Mucosa of descending colon (tissue), 3 donors: ENCODE results near the gene FCER1G. TPM values are rescaled to one million over a fixed set of nuclear protein-coding genes. Genes with fewer than 3 reads are reported as not detected.
A peak's percentile ranks its signal among the peaks of the same experiment; 100 is the strongest.

Experiments
- ATAC-seq: fragments of 200-7000 bp; cut with Tn5 transposase; one replicate; pipeline ENCODE4 v1.9.1; 2020; ENCODE audit warnings: mild to moderate bottlenecking, moderate library complexity
- DNase-seq, 3 donors: peaks; one replicate each; pipeline ENCODE4 v3.0.0-alpha.2; 2020
- H3K36me3 ChIP-seq: fragments of 200-600 bp; one replicate; pipeline ENCODE4 v1.8.0; 2021; ENCODE audit warnings: low read depth, mild to moderate bottlenecking
- H3K4me1 ChIP-seq: fragments of 200-600 bp; one replicate; pipeline ENCODE4 v1.8.0; 2021; ENCODE audit warnings: low read depth, mild to moderate bottlenecking
- H3K4me3 ChIP-seq: fragments of 200-600 bp; one replicate; pipeline ENCODE4 v1.8.0; 2021; ENCODE audit warnings: mild to moderate bottlenecking
- H3K9me3 ChIP-seq: fragments of 200-600 bp; one replicate; pipeline ENCODE4 v1.8.0; 2021; ENCODE audit warnings: mild to moderate bottlenecking
- CTCF ChIP-seq: fragments of 200-600 bp; IDR thresholded peaks from one replicate; pipeline ENCODE4 v1.8.0; 2022; ENCODE audit warnings: antibody characterized with exemption, mild to moderate bottlenecking
- intact Hi-C, 2 donors: fragments of 100-400 bp; cut with DNase I in 1 of 2; cut with micrococcal nuclease in 1 of 2; formaldehyde crosslinking; loops; one replicate each; pipeline versions ENCODE4 v1.11.0 to v1.11.1; 2022; cut with DNase I, micrococcal nuclease
- microRNA-seq: library from miRNA; unstranded; fragments of <30 nt; microRNA quantifications from one replicate; pipeline ENCODE4, GENCODE V29; 2019
- total RNA-seq, 3 donors: library from RNA; stranded (reverse); fragmentation: NEBNext Ultra II Directional in 2 of 3; extraction: Animal tissue kit (Norgen Biotek cat#: 25700) in 2 of 3; gene quantifications; one replicate each; pipeline versions ENCODE4 v1.2.1 to v1.2.4, GENCODE V29; 2021 to 2023
- donor health status: DM: no; HTN: no; CAD: no; lungs with moderate emphysema.
- donor health status: DM: no; HTN: no; CAD: no.
- donor health status: DM: no; HTN: yes; CAD: no.

FCER1G gene
- total RNA-seq, 3 donors from 2014 or later = 5.8 to 43.9 (median 27.1) TPM

- DNase-seq (no peak), ATAC-seq (no peak)
- no peak for TF ChIP-seq CTCF
- Histone ChIP-seq H3K4me1 (no peaks in the 10 kb centered on the region), H3K9me3 (peaks cover 9% of the 10 kb centered on the region), H3K36me3 (no peaks in the 10 kb centered on the region), H3K4me3 (no peak overlapping the region)
- intact Hi-C loops = no loop called here
Measured at GRCh38 chr1:161261261-161262235, 46.5 kb downstream of the FCER1G start.

GRCh38 chr1:161265305-161265704, 50.2 kb downstream of the FCER1G start:
- TF ChIP-seq CTCF = no peak
- DNase-seq (no peak), ATAC-seq (no peak)
- Histone ChIP-seq H3K4me3 (no peak overlapping the region), H3K36me3 (no peaks in the 10 kb centered on the region), H3K9me3 (no peaks in the 10 kb centered on the region), H3K4me1 (no peaks in the 10 kb centered on the region)
- intact Hi-C loops = no loop called here

GRCh38 chr1:161266202-161266601, 51.1 kb downstream of the FCER1G start:
- H3K4me3 ChIP-seq = no peak overlapping the region
- H3K9me3 ChIP-seq = no peaks in the 10 kb centered on the region
- H3K36me3 ChIP-seq = no peaks in the 10 kb centered on the region
- ATAC-seq (no peak), DNase-seq (no peak)
- H3K4me1 ChIP-seq = no peaks in the 10 kb centered on the region
- TF ChIP-seq CTCF = no peak
- intact Hi-C loops = no loop called here

DNA sequence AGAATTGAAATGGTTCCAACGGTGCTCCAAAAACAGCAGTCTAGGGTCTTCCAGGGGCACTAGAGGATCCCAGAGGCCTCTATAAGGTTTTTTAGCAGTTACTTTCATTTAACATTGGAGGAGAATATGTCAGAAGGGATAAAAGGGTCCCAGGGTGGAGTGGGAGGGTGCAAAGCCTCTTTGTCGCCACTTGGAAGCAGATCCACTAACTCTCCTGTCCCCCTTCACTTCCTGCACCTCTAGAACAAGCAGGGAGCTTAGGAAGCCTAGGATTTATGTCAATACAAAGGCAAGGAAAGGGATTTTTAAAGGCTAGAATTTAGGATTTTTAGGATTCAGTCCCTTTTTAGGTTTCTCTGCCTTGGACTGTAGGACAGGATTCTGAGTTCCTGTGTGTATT, 51.7 kb downstream of the FCER1G start:
- Histone ChIP-seq H3K36me3 (no peaks in the 10 kb centered on the region), H3K9me3 (no peaks in the 10 kb centered on the region), H3K4me3 (no peak overlapping the region), H3K4me1 (no peaks in the 10 kb centered on the region)
- ATAC-seq = no peak
- DNase-seq = no peak
- TF ChIP-seq CTCF = no peak
- intact Hi-C loops = no loop called here

GRCh38 chr1:161267321-161267720, 52.2 kb downstream of the FCER1G start:
- ATAC-seq (no peak), DNase-seq (peak in 1 of 3 donors; percentile 10)
- Histone ChIP-seq H3K36me3 (no peaks in the 10 kb centered on the region), H3K4me3 (no peak overlapping the region), H3K4me1 (no peaks in the 10 kb centered on the region), H3K9me3 (no peaks in the 10 kb centered on the region)
- intact Hi-C loops = no loop called here
- no peak for TF ChIP-seq CTCF

Small RNA genes within 50 kb of the gene (microRNA-seq; reads per million reads assigned to microRNA genes)
- gene MIR5187 = 1.6 reads per million

Other genes with a start within 250 kb of the FCER1G start
- 100 to 1,000 TPM in 2 of 3 donors, 10 to 100 TPM in 1; 84.0 to 222 (median 157) TPM for gene F11R, start 194.1 kb upstream of the FCER1G start, total RNA-seq
- gene TSTD1, start 176.3 kb upstream of the FCER1G start, total RNA-seq = 100 to 1,000 TPM in 1 of 3 donors, 10 to 100 TPM in 2; 48.9 to 105 (median 80.1) TPM
- 10 to 100 TPM; 66.8 to 80.5 (median 71.7) TPM for gene USF1, start 169.3 kb upstream of the FCER1G start, total RNA-seq
- 1 to 10 TPM; 3.8 to 9.0 (median 8.1) TPM for gene ARHGAP30, start 145.4 kb upstream of the FCER1G start, total RNA-seq
- gene NECTIN4, start 125.7 kb upstream of the FCER1G start, total RNA-seq = 1 to 10 TPM; 1.6 to 5.4 (median 4.6) TPM
- 10 to 100 TPM in 1 of 3 donors, 1 to 10 TPM in 2; 9.5 to 10.7 (median 9.7) TPM for gene KLHDC9, start 116.9 kb upstream of the FCER1G start, total RNA-seq
- 10 to 100 TPM; 20.7 to 40.2 (median 29.4) TPM for gene PFDN2, start 97.3 kb upstream of the FCER1G start, total RNA-seq
- gene NIT1, start 97.2 kb upstream of the FCER1G start, total RNA-seq = 10 to 100 TPM; 56.7 to 79.7 (median 62.8) TPM
- 10 to 100 TPM; 33.3 to 43.0 (median 37.2) TPM for gene DEDD, start 82.6 kb upstream of the FCER1G start, total RNA-seq
- 100 to 1,000 TPM in 1 of 3 donors, 10 to 100 TPM in 2; 88.6 to 114 (median 90.6) TPM for gene UFC1, start 61.3 kb upstream of the FCER1G start, total RNA-seq
- gene USP21, start 55.8 kb upstream of the FCER1G start, total RNA-seq = 10 to 100 TPM; 20.1 to 35.4 (median 29.5) TPM
- 10 to 100 TPM; 15.0 to 21.9 (median 16.3) TPM for gene PPOX, start 48.9 kb upstream of the FCER1G start, total RNA-seq
- 10 to 100 TPM; 25.1 to 35.9 (median 33.3) TPM for gene B4GALT3, start 37.8 kb upstream of the FCER1G start, total RNA-seq
- gene ADAMTS4, start 16.2 kb upstream of the FCER1G start, total RNA-seq = 1 to 10 TPM in 2 of 3 donors, under 1 TPM in 1; 0.96 to 7.2 (median 3.8) TPM
- 100 to 1,000 TPM; 119 to 159 (median 154) TPM for gene NDUFS2, start 12.9 kb upstream of the FCER1G start, total RNA-seq
- not detected for gene APOA2, start 8.3 kb downstream of the FCER1G start, total RNA-seq
- gene TOMM40L, start 10.8 kb downstream of the FCER1G start, total RNA-seq = 10 to 100 TPM; 17.2 to 24.5 (median 23.5) TPM
- gene NR1I3, start 22.9 kb downstream of the FCER1G start, total RNA-seq = not detected
- 10 to 100 TPM in 1 of 3 donors, 1 to 10 TPM in 1, under 1 TPM in 1; 0.41 to 12.2 (median 1.6) TPM for gene PCP4L1, start 43.5 kb downstream of the FCER1G start, total RNA-seq
- 10 to 100 TPM in 1 of 3 donors, 1 to 10 TPM in 2; 2.1 to 12.2 (median 3.2) TPM for gene MPZ, start 94.7 kb downstream of the FCER1G start, total RNA-seq
- 100 to 1,000 TPM; 194 to 244 (median 244) TPM for gene SDHC, start 99.1 kb downstream of the FCER1G start, total RNA-seq
- not detected for gene CFAP126, start 152.6 kb downstream of the FCER1G start, total RNA-seq